Caco-2 (cell line): ENCODE results near the gene SMURF2. TPM values are rescaled to one million over a fixed set of nuclear protein-coding genes. Genes with fewer than 3 reads are reported as not detected.

Experiments
- BruUV-seq: library from RNA; stranded (reverse); fragments of 400-500 nt; replicated peaks from 2 replicates; lab custom pipeline; 2021; lab: Mats Ljungman, UMichigan
- CTCF ChIA-PET: fragments of 300-600 bp; sonication (Branson Sonifier 250); formaldehyde crosslinking; loops from one replicate; lab custom pipeline; 2022; ENCODE audit warnings: antibody characterized with exemption; lab: Charles Lee
- POLR2A ChIA-PET: fragments of 300-600 bp; sonication (Branson Sonifier 250); formaldehyde crosslinking; loops from one replicate; lab custom pipeline; 2022; ENCODE audit warnings: antibody characterized with exemption; lab: Charles Lee
- DNase-seq, 2 experiments: peaks; one replicate each; pipeline versions ENCODE4 v3.0.0 to v3.0.0-alpha.2; 2020 to 2022
- H3K27me3 ChIP-seq: replicated peaks from 2 replicates; pipeline ENCODE4 v1.6.0; 2011; ENCODE audit warnings: low read length; ENCODE audit not compliant: control insufficient read depth, insufficient read depth
- H3K36me3 ChIP-seq: 2 replicates; pipeline ENCODE4 v1.5.1; 2011; ENCODE audit warnings: low read length; ENCODE audit not compliant: control insufficient read depth, insufficient read depth
- H3K4me1 ChIP-seq: fragments of 250-450 bp; sonication (Bioruptor Pico); 2 replicates; pipeline ENCODE4 v1.5.1; 2020; ENCODE audit warnings: mild to moderate bottlenecking
- H3K4me3 ChIP-seq: 2 replicates; pipeline ENCODE4 v1.5.1; 2011; ENCODE audit warnings: low read depth, mild to moderate bottlenecking, control low read depth, low read length
- H3K9me3 ChIP-seq: fragments of 250-450 bp; sonication (Bioruptor Pico); 2 replicates; pipeline ENCODE4 v1.5.1; 2020; ENCODE audit warnings: mild to moderate bottlenecking, moderate library complexity
- H3K27ac Mint-ChIP-seq: one replicate; pipeline ENCODE4 v1.8.0; 2022; ENCODE audit warnings: mixed read lengths; ENCODE audit not compliant: unreplicated experiment
- H3K27me3 Mint-ChIP-seq: one replicate; pipeline ENCODE4 v1.8.0; 2022; ENCODE audit warnings: mixed read lengths; ENCODE audit not compliant: insufficient read depth, unreplicated experiment
- H3K36me3 Mint-ChIP-seq: one replicate; pipeline ENCODE4 v1.8.0; 2022; ENCODE audit warnings: mild to moderate bottlenecking, mixed read lengths; ENCODE audit not compliant: insufficient read depth, unreplicated experiment
- H3K4me1 Mint-ChIP-seq: one replicate; pipeline ENCODE4 v1.8.0; 2022; ENCODE audit warnings: low read depth, mixed read lengths; ENCODE audit not compliant: unreplicated experiment
- H3K4me3 Mint-ChIP-seq: one replicate; pipeline ENCODE4 v1.8.0; 2022; ENCODE audit warnings: mild to moderate bottlenecking, moderate library complexity, mixed read lengths; ENCODE audit not compliant: unreplicated experiment
- H3K9me3 Mint-ChIP-seq: one replicate; pipeline ENCODE4 v1.8.0; 2022; ENCODE audit warnings: mixed read lengths; ENCODE audit not compliant: unreplicated experiment
- intact Hi-C: fragments of 100-400 bp; cut with micrococcal nuclease; formaldehyde crosslinking; loops from one replicate; pipeline ENCODE4 v1.10.0; 2022; ENCODE audit not compliant: unreplicated experiment
- total RNA-seq: library from RNA; stranded (reverse); gene quantifications from 2 replicates; pipeline ENCODE4 v1.2.3, GENCODE V29; 2022
- TF ChIP-seq, protein P1 (sequence below), 2 experiments: fragments of 200-600 bp in 1 of 2; IDR thresholded peaks; 1 replicate in 1 of 2; 2 replicates in 1 of 2; pipeline versions ENCODE4 v1.5.1 to v1.8.0; 2011 to 2022; ENCODE audit warnings: antibody characterized with exemption in 1 of 2, control low read depth in 1 of 2, inconsistent platforms in 1 of 2, low read depth in 1 of 2, low read length in 1 of 2, mild to moderate bottlenecking in 1 of 2, moderate library complexity in 1 of 2; ENCODE audit not compliant: insufficient read depth in 1 of 2, severe bottlenecking in 1 of 2, unreplicated experiment in 1 of 2

Gene SMURF2
- total RNA-seq, 1 experiment from 2014 or later, result 26.9 TPM

DNA sequence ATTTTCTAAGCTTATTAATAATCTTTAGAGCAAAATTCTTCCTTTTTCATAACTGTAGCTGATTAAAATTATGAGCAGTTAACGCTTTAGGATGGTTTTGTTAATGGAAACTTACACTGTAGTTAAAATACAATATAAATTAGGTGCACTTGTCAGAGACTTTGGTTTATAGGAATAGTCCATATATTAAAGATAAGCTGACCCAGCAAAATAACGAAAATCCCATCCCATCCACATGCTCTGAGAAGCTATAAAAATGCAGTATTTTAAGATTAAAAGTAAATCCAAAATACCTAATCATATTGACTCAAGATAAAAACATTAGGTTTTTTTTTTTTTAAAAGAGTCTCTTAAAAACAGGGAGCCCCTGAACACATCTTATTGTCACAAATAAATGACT, 117.4 kb downstream of the SMURF2 start:
- CTCF ChIA-PET, result no interaction called here
- Histone ChIP-seq H3K9me3 (no peaks in the 10 kb centered on the region), H3K36me3 (0 out of 2 replicates have a peak, but pooled peaks cover 1% of the 10 kb centered on the region), H3K4me1 (no peaks in the 10 kb centered on the region), H3K27me3 (no peaks in the 10 kb centered on the region), H3K4me3 (no peak overlapping the region)
- no peaks in the 10 kb centered on the region for H3K27me3 Mint-ChIP-seq
- intact Hi-C loops, result no loop called here
- POLR2A ChIA-PET, result no interaction called here
- DNase-seq, result no peak
- H3K4me1 Mint-ChIP-seq, result no peaks in the 10 kb centered on the region
- H3K4me3 Mint-ChIP-seq, result no peak overlapping the region
- TF ChIP-seq, protein P1, sequence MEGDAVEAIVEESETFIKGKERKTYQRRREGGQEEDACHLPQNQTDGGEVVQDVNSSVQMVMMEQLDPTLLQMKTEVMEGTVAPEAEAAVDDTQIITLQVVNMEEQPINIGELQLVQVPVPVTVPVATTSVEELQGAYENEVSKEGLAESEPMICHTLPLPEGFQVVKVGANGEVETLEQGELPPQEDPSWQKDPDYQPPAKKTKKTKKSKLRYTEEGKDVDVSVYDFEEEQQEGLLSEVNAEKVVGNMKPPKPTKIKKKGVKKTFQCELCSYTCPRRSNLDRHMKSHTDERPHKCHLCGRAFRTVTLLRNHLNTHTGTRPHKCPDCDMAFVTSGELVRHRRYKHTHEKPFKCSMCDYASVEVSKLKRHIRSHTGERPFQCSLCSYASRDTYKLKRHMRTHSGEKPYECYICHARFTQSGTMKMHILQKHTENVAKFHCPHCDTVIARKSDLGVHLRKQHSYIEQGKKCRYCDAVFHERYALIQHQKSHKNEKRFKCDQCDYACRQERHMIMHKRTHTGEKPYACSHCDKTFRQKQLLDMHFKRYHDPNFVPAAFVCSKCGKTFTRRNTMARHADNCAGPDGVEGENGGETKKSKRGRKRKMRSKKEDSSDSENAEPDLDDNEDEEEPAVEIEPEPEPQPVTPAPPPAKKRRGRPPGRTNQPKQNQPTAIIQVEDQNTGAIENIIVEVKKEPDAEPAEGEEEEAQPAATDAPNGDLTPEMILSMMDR (IDR thresholded peaks at IDR 0.05; ENCODE audit: insufficient read depth in 1 of 2, low read depth in 1 of 2, low read length in 1 of 2, severe bottlenecking in 1 of 2, unreplicated experiment in 1 of 2), result no peak
- H3K27ac Mint-ChIP-seq, result no peak overlapping the region
- no TSS peak for BruUV-seq
- peaks cover 23% of the 10 kb centered on the region for H3K36me3 Mint-ChIP-seq
- H3K9me3 Mint-ChIP-seq, result no peaks in the 10 kb centered on the region

DNA sequence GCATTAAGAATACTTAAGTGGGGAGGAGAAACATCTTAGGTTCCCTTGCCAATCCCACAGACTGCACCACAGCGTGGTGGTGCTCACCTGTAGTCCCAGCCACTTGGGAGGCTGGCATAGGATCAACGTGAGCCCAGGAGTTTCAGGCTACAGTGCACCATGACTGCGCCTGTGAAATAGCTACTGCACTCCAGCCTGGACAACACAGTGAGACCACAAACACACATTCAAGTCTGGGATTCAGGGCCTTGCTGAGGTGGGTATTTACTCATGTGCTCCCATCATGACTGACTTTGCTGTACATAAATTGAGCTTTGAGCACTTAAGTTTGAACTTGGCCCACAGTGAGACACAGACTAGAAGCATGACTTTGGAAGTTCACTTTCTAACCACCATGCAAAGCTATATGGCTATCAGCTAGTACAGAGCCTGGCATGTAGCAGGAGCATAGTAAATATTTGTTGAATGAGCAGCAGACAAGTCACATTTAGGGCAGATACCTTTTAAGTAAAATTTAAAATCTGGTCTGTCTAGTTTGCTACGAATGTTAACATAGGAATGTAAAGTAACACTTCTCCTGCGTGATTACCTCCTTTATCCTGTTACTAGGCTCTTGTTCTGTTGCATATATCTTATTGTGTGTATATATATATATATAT, 121.9 kb downstream of the SMURF2 start:
- H3K27me3 Mint-ChIP-seq, result no peaks in the 10 kb centered on the region
- TF ChIP-seq, protein P1 (IDR thresholded peaks at IDR 0.05; ENCODE audit: insufficient read depth in 1 of 2, low read depth in 1 of 2, low read length in 1 of 2, severe bottlenecking in 1 of 2, unreplicated experiment in 1 of 2), result no peak
- H3K9me3 ChIP-seq, result no peaks in the 10 kb centered on the region
- no peaks in the 10 kb centered on the region for H3K9me3 Mint-ChIP-seq
- CTCF ChIA-PET, result interaction anchor here (0.6 kb wide), 1 partner anchor 87 kb away, joined by 5 read pairs; no protein-coding TSS in a partner anchor
- peaks cover 3% of the 10 kb centered on the region for H3K36me3 ChIP-seq
- peaks cover 5% of the 10 kb centered on the region for H3K4me1 Mint-ChIP-seq
- POLR2A ChIA-PET, result interaction anchor here (0.5 kb wide), 1 partner anchor 51 kb away, joined by 3 read pairs; no protein-coding TSS in a partner anchor
- intact Hi-C loops, result no loop called here
- no peak overlapping the region for H3K4me3 Mint-ChIP-seq
- no peak overlapping the region for H3K4me3 ChIP-seq
- peaks cover 56% of the 10 kb centered on the region for H3K36me3 Mint-ChIP-seq
- no peak for DNase-seq
- H3K27ac Mint-ChIP-seq, result no peak overlapping the region
- BruUV-seq, result no TSS peak
- no peaks in the 10 kb centered on the region for H3K4me1 ChIP-seq
- H3K27me3 ChIP-seq, result no peaks in the 10 kb centered on the region

DNA sequence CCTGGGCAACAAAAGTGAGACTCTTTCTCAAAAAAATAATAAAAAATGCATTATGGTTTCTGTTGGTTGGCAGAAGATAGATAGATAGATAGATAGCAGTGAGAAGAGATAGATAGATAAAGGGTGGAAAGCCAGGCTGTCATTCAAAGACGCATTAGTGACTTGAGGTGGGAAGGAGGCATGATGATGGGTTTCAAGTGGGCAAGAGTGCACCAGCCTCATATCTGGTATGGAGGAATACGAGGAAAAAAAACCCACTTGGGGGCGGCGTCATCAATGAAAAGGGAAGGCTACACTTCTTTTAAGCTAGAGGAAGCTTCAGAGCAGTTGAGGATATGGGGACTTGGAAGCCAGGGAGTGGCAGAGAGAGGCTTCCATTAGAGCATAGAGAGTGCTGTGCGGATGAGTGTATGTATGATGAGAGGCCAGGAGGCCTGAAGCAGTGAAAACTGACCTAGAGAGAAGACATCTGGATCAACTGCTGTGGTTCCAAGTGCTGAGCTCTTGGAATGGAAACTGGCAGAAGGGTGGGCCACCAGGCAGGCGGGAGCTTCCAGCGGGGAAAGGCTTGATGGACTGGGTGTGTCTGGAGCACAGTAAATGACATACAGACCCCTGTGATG, 123.5 kb downstream of the SMURF2 start:
- Histone ChIP-seq H3K4me1 (no peaks in the 10 kb centered on the region), H3K36me3 (peaks cover 3% of the 10 kb centered on the region), H3K9me3 (no peaks in the 10 kb centered on the region), H3K27me3 (no peaks in the 10 kb centered on the region), H3K4me3 (no peak overlapping the region)
- TF ChIP-seq, protein P1 (IDR thresholded peaks at IDR 0.05; ENCODE audit: insufficient read depth in 1 of 2, low read depth in 1 of 2, low read length in 1 of 2, severe bottlenecking in 1 of 2, unreplicated experiment in 1 of 2), result no peak
- no peak overlapping the region for H3K4me3 Mint-ChIP-seq
- no peak for DNase-seq
- CTCF ChIA-PET, result interaction anchor here (0.6 kb wide), 1 partner anchor 86 kb away, joined by 4 read pairs; no protein-coding TSS in a partner anchor
- H3K4me1 Mint-ChIP-seq, result peaks cover 5% of the 10 kb centered on the region
- POLR2A ChIA-PET, result interaction anchor here (0.6 kb wide), 1 partner anchor 720 kb away, joined by 3 read pairs; no protein-coding TSS in a partner anchor
- no TSS peak for BruUV-seq
- H3K27me3 Mint-ChIP-seq, result no peaks in the 10 kb centered on the region
- intact Hi-C loops, result loop anchor here (5.0 kb wide), 1 partner anchor 109 kb away; no protein-coding TSS in a partner anchor
- peak overlapping the region; percentile 11 for H3K27ac Mint-ChIP-seq
- peaks cover 60% of the 10 kb centered on the region for H3K36me3 Mint-ChIP-seq
- H3K9me3 Mint-ChIP-seq, result no peaks in the 10 kb centered on the region
